Skin of body (tissue), 2 donors: ENCODE results near the gene PGA3. TPM values are rescaled to one million over a fixed set of nuclear protein-coding genes. Genes with fewer than 3 reads are reported as not detected.
"Not testable (repeated sequence)": the region's sequence is repeated elsewhere in the genome, so short reads cannot be mapped to it uniquely, and the experiment has no call there.

Experiments
- DNase-seq: peaks from one replicate; lab custom pipeline; 2025; lab: John Stamatoyannopoulos, UW
- total RNA-seq: library from RNA; depleted of rRNA; stranded (reverse); fragments of >200 nt; gene quantifications from one replicate; pipeline ENCODE4 v1.2.3, GENCODE V29; 2014

PGA3 gene
- total RNA-seq, 1 donor from 2014 or later: 0.89 TPM

DNA sequence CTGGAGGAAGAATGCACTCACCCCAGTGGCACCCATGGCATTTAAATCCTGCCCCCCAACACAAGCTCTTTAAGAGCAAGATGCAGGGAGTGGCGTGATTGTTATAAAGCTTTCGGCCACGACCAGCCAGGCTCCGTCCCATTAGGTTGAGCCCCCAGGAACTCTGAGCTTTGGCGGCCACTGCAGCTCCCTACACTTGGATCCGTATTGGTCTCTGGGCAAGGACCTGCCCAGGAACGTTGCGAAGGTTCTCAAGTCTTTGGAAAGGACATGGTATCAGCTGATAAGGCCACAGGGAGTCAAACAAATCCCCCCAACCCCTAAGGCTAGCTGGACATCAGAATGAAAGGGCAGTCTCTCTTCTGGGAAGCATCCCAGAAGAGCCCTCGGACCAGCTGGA lies 32.7 kb upstream of the PGA3 start:
- no peak for DNase-seq

DNA sequence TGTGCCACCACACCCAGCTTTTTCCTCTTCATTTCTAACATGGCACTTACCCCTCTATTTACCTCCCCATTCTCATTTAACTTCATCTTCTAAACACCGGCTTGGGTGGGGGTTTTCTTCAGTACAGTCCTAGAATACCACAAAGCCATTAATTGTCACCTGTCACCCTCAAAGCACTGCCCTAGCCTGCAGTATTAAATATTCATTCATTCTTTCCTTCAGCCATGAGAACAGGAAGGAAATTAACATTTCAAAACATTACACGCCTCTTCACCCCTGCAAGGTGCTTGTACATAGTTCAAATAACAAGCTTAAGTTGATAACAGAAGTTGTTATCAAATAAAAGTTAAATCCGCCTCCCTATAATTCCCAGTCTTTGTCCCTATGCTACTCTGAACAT lies 31.4 kb upstream of the PGA3 start:
- DNase-seq: no peak

DNA sequence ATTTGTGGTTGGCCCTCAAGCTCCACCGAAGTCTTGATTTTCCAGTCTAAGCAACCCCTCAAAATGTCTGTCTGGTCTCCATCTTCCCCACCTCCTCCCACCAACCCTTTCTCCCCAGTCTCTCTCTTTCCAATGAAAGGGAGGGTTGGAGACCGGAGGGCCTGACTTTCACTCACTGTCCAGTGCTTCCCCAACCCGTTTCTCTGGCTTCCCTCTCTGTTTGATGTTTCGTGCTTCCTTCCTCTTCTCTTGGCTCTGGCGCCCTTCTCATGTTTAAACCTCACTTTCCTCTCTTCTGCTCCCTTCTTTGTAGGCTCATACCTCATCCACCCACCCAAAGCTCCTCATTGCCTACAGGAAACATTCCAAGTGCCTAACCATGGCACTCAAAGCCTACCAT lies 31.0 kb upstream of the PGA3 start:
- DNase-seq: no peak

DNA sequence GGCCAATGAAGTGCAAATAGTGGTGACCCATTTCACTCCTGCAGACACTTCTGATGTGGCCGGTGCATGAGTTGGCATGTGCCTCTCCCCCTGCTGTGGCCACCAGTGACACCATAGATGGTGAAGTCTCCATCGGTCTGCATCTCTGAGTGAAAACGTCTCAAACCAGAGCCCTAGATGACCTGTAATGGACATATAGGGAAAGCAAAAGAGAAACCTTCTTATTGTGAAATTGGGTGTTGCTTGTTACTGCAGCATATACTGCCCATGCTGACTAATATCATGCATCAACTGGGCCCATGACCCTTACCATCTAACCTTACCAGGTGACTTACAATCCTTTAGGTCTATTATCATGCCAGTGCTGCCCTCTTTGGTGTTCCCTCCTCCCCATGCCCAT lies 30.4 kb upstream of the PGA3 start:
- no peak for DNase-seq

DNA sequence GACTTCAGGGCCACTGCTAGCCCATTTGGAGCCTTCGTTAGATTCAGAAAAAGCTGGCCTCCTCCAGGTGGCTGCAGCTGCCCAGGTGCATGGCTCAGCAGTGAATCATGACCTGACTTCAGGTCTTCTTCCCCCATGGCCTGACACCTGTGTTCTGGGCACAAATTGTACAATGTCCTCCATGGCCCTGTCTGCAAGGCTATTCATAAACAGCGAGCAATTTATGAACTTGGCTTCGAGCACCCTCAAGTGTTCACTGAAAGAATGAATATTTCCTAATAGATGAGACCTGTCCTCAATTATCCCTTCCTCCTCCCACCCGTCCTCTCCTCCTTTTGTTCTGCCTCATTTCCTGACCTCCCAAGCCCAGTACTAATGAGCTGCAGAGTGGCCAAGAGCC lies 29.9 kb upstream of the PGA3 start:
- DNase-seq: no peak

DNA sequence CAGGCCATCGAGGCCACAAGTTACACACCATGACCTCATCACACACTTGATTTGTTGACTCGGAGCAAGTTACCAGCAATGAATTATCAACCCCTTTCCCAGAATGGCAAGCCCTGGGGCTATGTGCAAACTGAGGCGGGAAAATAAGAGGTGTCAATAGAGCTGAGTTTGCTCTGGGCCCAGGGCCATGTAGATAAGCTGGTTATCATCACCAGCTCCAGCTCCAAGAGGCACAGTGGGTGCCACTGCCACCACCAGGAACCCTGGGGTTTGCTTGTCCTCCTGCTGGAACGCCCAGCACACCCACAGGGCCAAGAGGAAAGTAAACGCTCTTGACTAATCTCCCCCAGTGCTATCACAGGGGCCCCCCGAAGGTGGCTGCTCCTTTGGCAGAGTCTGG lies 29.0 kb upstream of the PGA3 start:
- DNase-seq: no peak

DNA sequence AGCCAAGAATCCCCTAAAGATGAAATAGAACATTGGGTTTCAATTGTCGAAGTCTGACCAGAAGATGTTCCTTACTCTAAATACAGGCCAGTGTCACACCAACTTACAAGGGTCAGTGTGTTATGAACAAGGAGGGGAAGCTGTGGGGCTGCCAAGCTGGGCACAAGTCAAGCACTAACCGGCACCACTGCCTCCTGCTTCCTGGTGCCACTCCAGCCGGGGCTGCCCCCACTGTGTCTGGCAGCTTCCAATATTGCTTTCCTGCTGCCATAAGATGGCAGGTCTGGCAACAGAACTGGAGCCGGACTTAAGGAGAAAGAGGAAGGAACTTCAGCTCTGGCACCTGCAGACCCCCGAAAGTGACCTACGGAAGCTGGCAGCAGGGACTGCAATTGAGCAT lies 28.4 kb upstream of the PGA3 start:
- no peak for DNase-seq

DNA sequence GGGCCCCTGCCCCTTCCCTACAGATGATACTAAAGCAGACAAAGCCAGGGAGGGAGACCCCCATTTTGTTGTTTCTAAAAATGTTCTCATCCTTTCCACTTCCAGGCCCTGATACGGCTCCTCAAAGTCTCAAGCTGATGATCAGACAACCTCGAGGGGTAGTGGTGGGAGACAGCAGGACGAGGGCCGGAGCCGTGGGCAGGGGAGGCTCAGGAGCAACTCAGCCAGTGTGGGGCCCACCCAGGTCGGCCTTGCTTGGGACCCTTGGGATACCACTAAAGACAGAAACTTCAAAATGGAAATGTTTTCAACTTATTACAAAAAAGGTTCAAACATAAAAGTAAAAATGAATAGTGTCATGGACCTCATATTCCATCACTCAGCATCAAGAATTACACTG lies 26.9 kb upstream of the PGA3 start:
- no peak for DNase-seq

DNA sequence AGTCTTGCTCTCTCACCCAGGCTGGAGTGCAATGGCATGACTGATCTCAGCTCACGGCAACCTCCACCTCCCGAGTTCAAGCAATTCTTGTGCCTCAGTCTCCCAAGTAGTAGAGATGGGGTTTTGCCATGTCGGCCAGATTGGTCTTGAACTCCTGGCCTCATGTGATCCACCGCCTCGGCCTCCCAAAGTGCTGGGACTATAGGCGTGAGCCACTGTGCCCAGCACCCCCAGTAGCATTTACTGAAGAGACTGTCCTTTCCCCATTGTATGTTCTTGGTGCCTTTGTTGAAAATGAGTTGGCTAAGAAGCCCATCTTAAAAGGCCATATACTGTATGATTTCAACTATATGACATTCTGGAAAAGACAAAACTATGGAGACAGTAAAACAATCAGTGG lies 23.1 kb upstream of the PGA3 start:
- not testable (repeated sequence) for DNase-seq

DNA sequence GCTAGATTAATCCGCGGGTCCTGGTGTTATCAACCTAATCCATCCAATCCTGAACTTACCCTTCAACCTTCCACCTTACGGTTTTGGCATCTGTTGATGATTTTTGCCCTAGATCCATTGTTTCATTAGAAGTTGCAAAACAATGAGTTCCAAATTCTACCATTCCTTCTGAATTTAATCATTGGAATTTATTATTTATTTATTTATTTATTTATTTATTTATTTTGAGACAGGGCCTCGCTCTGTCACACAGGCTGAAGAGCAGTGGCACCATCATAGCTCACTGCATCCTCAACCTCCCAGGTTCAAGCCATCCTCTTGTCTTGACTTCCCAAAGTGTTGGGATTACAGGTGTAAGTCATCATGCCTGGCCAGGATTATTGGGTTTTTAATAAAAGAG lies 21.8 kb upstream of the PGA3 start:
- no peak for DNase-seq

DNA sequence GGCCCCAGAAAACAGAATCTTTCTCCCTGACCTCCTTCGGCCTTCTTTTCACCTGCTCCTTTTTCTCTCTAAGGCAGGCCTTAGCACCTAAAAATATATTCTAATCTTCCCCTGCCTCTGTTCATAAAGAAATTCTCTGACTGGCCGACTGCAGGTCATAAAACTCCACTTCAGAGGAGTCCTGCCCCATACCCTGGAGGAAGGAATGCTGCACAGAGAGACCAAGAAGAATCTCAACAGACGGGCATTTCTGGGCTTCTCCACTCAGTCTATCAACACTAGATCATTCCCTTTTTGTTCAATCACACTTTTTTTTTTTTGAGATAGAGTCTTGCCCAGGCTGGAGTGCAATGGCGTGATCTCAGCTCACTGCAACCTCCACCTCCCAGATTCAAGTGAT lies 19.7 kb upstream of the PGA3 start:
- no peak for DNase-seq

DNA sequence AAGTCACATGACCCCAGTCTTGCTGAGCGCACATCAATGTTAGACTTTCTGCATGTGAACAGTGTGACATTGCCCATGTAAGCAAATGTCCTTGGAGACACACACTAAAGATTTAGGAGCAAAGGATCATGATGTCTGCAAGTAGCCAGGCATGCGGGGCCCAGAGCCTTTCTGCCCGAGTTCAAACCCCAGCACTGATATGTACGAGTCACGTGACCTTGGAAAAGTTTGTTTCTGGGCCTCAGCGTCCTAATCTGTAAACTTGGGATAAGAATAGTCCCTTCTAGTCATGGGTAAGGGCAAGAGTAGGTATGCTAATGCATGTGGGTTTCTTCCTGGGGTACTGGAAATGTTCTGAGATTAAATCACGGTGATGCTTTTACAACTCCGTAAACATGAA lies 16.8 kb upstream of the PGA3 start:
- no peak for DNase-seq

DNA sequence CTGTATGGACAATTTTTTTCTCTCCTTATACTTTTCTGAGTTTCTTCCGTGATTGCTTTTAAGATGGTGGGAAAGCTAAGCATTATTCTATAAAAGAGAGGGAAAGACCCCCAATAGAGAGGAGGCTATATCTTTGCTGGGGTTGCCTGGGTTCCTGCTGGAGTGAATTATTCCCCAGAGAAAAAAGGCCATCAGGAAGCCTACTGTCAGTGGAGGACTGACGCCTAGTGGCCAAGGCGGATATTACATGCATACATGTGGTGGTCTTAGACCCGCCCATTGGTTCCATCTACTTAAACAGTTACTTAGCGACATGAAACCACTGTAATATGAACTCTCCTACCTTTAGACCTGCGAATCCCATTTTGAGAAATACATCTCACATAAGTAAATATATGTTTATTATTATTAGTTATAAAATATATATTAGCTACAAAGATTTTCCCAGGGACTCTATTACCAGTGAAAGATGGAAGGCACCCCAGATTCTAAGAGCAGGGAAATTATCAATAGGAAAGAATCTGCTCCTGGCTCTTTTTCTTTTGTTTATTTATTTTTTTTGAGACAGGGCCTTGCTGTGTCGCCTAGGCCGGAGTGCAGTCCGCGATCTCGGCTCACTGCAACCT lies 15.7 kb upstream of the PGA3 start:
- peak; percentile 13 for DNase-seq

DNA sequence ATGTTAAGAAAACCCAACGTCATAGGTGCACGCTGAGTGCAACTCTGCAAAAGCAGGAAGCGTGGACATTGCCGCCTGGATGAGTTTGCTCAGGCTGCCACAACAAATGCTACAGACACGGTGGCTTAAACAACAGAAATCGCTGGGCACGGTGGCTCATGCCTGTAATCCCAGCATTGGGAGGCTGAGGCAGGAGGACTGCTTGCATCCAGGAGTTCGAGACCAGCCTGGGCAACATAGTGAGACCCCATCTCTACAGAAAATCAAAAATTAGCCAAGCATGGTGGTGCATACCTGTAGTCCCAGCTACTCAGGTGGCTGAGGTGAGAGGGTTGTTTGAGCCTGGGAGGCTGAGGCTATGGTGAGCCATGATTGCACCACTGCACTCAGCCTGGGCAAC lies 13.4 kb upstream of the PGA3 start:
- no peak for DNase-seq

DNA sequence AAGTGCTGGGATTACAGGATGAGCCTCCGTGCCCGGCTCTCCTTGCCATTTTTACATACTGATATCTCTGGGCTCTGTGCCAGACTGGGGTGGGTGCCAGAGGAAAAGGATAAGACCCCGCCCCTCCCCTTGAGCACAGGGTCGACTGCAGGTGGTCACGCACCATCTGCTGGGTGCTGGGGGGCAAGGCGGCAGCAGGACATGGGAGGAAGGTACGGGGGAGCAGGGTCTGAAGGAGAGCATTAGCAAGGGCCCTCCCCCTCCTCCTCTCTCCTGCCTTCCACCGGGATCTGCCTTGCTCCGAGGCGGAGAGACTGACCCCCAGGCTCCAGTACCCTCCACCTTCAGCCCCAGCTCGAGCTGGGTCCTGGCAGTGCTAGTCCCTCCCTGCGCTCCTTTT lies 9.7 kb upstream of the PGA3 start:
- DNase-seq: no peak

DNA sequence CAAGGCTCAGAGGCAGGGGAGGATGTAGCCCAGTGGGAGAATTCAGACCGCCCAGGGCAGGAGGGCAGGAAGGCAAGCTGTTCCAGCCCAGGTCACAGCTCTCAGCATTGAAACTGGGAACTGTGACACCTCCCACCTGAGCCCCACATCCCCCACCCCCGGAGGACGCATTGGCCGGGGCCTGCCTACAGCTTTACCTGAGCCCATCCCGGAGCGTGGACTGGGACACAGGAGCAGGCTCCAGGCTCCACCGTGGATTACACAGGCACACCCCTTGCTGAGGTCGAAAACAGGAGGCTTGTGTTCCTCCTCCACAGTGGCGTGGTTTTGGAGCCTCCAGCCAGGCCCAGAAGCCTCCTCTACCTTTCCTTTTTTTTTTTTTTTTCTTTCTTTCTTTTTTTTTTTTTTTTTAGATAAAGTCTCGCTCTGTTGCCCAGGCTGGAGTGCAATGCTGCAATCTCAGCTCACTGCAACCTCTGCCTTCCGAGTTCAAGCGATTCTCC lies 9.1 kb upstream of the PGA3 start:
- DNase-seq: no peak

DNA sequence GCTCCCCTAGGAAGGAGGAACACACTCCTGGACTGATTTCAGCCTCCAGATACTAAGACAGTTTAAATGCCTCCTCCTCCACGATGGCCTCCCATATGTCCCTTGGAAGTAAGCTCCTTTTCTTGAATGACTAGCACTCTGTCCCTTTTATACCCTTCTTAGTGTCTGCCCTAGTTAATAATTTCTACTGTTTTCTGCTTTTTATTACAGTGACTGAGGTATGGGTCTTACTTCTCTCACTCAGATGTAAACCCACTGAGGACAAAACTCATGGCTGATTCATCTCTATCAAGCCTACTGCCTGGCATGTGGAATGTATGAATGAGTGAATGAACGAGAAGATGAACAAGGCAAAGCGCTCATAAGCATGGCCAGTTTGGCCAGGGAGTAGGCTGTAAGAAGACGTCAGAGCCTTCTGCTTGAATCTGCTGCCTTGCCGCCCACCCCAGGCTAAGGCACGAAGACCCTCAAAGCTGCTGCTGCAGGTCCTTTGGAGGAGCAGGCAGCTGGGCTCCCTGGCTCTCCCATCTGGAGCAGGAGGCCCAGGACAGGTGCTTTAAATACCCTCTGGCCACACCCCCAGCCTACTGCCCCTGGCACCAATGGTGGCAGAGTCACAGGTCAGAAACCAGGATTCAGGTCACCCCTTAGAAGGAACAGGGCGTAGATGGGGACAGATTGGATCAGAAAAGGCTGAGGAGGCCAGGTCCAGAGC lies 8.2 kb upstream of the PGA3 start:
- DNase-seq: no peak

DNA sequence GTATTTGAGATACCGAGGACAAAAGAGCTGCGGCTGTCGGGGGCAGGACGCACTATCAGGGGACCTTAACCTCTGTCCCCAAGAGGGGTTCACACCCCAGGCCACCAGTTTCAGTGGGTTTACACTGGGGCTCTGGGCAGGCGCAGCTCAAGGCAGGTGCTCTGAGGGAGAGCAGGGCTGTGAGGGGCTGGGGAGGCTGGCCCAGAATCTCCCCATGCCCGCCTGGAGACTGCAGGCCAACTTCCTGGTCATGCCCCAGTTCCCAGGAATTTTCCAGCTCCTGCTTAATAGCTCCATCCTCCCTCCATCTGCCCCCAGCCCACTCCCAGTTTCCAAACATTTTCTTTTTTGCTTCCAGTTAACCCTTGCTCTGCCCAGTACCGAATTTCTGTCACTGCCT lies 7.6 kb upstream of the PGA3 start:
- no peak for DNase-seq

DNA sequence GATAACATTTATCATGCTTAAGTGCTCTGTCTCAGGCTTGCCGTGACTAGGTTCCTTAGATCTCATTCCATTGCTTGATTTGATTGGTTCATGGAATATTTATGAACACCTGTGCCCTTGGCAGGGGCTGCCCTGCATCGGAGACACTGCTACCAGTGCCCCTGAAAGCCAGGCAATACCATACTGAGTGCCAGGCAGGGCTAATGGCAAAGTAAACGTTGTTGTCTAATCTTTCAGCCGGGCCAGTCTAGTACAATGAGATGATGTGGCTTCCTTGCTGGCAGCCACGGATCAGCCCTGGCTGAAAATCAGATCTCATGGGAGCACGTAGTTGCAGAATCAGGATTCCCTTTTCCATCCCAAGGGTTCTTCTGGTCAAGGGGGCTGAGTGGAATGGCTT lies 5.0 kb upstream of the PGA3 start:
- no peak for DNase-seq

DNA sequence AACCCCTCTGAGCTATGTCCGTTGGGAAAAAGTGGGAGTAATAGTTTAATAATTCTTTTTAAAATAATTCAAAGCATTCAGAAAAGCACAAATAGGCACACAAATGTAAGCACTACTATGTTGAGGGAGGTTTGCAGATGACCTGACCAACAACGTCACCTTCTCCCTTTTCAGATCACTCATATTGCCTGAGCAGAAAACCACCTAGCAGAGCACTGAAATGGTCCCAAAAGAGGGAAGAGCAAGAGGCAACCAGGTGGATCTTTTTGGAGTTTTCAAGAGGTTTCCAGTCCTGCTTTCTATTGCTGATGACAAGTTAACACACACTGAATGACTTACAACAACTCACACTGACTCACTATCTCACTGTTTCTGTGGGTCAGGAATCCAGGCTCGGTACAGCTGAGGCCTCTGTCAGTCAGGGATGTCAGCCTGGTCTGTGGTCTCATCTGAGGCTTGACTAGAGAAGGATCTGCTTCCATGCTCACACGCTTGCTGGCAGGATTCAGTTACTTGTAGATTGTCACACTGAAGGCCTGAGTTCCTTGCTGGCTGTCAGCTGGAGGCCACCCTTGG lies 4.3 kb upstream of the PGA3 start:
- DNase-seq: no peak

DNA sequence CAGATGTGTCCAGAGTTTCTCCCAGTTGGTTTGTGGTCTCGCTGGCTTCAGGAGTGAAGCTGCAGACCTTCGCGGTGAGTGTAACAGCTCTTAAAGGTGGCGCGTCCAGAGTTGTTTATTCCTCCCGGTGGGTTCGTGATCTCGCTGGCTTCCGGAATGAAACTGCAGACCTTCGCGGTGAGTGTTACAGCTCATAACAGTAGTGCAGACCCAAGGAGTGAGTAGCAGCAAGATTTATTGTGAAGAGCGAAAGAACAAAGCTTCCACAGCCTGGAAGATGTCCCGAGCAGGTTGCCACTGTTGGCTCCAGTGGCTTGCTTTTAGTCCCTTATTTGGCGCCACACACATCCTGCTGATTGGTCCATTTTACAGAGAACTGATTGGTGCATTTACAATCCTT lies 1.8 kb upstream of the PGA3 start:
- DNase-seq: no peak

DNA sequence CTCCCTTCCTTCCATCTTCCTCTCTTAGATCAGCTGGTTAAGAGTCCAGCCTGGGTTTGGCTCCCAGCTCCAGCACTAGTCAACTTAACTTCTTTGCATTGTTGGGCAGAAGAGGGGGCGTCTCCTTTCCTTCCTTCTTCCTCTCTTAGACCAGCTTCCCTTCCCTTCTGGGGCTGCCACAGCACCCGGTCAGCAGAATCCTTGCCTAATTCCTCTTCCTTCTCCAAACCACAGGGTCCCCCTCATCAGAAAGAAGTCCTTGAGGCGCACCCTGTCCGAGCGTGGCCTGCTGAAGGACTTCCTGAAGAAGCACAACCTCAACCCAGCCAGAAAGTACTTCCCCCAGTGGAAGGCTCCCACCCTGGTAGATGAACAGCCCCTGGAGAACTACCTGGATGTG lies 558 bp downstream of the PGA3 start:
- DNase-seq: not testable (repeated sequence)

DNA sequence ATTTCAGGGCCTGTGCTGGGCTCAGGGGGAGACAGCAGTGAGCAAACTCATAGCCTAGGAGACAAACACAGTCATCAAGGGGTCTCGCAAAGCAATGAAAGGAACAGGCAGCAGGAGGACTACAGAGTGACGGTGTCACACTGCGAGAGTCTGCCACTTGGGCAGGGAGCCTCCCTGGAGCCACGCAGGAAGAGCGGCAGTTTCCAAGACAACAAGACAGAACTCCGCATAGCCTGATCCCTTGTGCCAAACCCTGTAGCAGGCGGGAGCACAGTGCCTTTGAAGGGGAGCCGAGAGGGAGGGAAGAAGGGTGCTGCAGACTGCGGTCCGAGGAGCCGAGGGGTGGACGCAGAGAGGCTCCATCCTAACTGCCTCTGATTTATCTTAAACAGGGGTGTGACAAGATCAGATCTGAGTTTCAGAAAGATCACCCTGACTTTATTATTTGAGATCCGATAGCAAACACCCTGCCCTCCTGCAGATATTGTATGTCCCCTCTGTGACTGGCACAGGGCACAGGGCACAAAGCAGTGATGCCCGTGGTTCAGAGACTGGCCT lies 1.3 kb downstream of the PGA3 start:
- DNase-seq: not testable (repeated sequence)
